AG10803 (cell line): ENCODE measurements around the gene MED16.

Source experiments
- DNase-seq: peaks from one replicate; pipeline ENCODE4 v3.0.0; 2010; ENCODE audit warnings: low read depth
- H3K4me3 ChIP-seq: 2 replicates; pipeline ENCODE4 v1.5.1; 2011; ENCODE audit warnings: mild to moderate bottlenecking, low read length, control low read depth
- CTCF ChIP-seq: conservative IDR thresholded peaks from 2 replicates; pipeline ENCODE4 v1.5.1; 2011; ENCODE audit warnings: mild to moderate bottlenecking, low read length, control low read depth, inconsistent platforms

Gene MED16

GRCh38 chr19:903266-903797, 10.3 kb upstream of the MED16 start:
- no peak for DNase-seq
- H3K4me3 ChIP-seq = no peak overlapping the region
- no peak for TF ChIP-seq CTCF

GRCh38 chr19:902446-903226, 9.6 kb upstream of the MED16 start:
- no peak for DNase-seq
- no peak for TF ChIP-seq CTCF
- H3K4me3 ChIP-seq = no peak overlapping the region

GRCh38 chr19:902093-902370, 9.0 kb upstream of the MED16 start:
- DNase-seq = no peak
- no peak for TF ChIP-seq CTCF
- H3K4me3 ChIP-seq = no peak overlapping the region

- no peak for TF ChIP-seq CTCF
- no peak overlapping the region for H3K4me3 ChIP-seq
- DNase-seq = no peak
Observed at GRCh38 chr19:901216-902092, 8.5 kb upstream of the MED16 start.

- H3K4me3 ChIP-seq = no peak overlapping the region
- no peak for DNase-seq
- no peak for TF ChIP-seq CTCF
Observed at GRCh38 chr19:900302-901111, 7.5 kb upstream of the MED16 start.

GRCh38 chr19:900043-900301, 7.0 kb upstream of the MED16 start:
- no peak for DNase-seq
- no peak for TF ChIP-seq CTCF
- H3K4me3 ChIP-seq = no peak overlapping the region
